ENCODE measurements around the gene HEXIM2.
A peak's percentile ranks its signal among the peaks of the same experiment; 100 is the strongest.
"Not testable (repeated sequence)": the region's sequence is repeated elsewhere in the genome, so short reads cannot be mapped to it uniquely, and the experiment has no call there.

HEXIM2 gene

GRCh38 chr17:45197108-45197507, 35.4 kb downstream of the HEXIM2 start:
- in situ Hi-C loops (cut with MboI; ENCODE audit: low pct_unique_long_range_greater_than_20kb, low sequenced_read_pairs, unreplicated experiment), result loop anchor here (5.0 kb wide), 1 partner anchor 60 kb away; the partner anchor contains the start of gene ACBD4

DNA sequence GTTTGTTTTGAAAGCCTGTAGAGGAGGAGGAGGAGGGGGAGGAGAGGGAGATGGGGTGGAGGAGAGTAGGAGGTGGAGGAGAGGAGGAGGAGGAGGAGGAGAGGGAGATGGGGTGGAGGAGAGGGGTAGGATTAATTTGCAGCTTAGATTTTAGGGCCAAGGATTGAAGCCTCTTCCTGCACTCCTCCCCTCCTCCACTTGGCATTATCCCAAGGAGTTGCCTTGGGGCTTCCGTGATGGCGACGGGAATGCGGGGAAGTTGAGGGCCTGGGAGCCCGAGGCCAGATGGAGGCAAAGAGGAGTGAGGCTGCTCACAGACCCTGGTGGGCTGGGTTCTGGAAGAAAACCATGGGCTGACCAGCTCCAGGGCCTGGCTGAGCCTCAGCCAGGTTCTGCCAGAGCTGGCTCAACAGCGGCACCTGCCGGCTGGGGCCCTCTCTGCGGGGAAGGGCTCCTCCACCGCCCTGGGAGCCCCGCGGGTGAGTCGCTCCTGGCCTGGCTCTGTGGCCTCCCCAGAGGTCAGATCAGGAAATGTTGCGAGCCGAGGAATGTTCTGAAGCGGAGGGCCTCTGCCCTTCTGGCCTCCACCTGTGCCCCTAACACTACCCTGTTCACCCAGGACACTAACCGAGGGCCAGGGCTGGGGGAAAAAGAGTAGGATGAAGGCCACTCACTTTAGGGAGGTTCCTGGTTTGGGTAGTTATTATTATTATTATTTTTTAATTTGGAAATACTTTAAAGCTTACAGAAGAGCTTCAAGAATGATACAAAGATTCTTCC, 36.1 kb downstream of the HEXIM2 start:
- in situ Hi-C loops (cut with MboI; ENCODE audit: low pct_unique_long_range_greater_than_20kb, low sequenced_read_pairs, unreplicated experiment), result loop anchor here (5.0 kb wide), 1 partner anchor 60 kb away; the partner anchor contains the start of gene ACBD4
- peak; percentile 99 for TF ChIP-seq CTCF (IDR thresholded peaks at IDR 0.05; ENCODE audit: extremely low read depth, insufficient read depth, missing control alignments)

More at GRCh38 chr17:45197108-45197507, 35.4 kb downstream of the HEXIM2 start:
- no peak for DNase-seq (ENCODE audit: low spot score)
- TF ChIP-seq CTCF (IDR thresholded peaks at IDR 0.05; ENCODE audit: extremely low read depth, insufficient read depth, missing control alignments), result no peak

GRCh38 chr17:45200701-45201100, 39.0 kb downstream of the HEXIM2 start:
- no peak for TF ChIP-seq CTCF (IDR thresholded peaks at IDR 0.05; ENCODE audit: extremely low read depth, insufficient read depth, missing control alignments)
- in situ Hi-C loops (cut with MboI; ENCODE audit: low pct_unique_long_range_greater_than_20kb, low sequenced_read_pairs, unreplicated experiment), result no loop called here
- no peak for DNase-seq (ENCODE audit: low spot score)

More for the DNA sequence above, 36.1 kb downstream of the HEXIM2 start:
- DNase-seq (ENCODE audit: low spot score), result peak; percentile 85

GRCh38 chr17:45201457-45201856, 39.8 kb downstream of the HEXIM2 start:
- no peak for DNase-seq (ENCODE audit: low spot score)
- in situ Hi-C loops (cut with MboI; ENCODE audit: low pct_unique_long_range_greater_than_20kb, low sequenced_read_pairs, unreplicated experiment), result no loop called here
- TF ChIP-seq CTCF (IDR thresholded peaks at IDR 0.05; ENCODE audit: extremely low read depth, insufficient read depth, missing control alignments), result no peak

DNA sequence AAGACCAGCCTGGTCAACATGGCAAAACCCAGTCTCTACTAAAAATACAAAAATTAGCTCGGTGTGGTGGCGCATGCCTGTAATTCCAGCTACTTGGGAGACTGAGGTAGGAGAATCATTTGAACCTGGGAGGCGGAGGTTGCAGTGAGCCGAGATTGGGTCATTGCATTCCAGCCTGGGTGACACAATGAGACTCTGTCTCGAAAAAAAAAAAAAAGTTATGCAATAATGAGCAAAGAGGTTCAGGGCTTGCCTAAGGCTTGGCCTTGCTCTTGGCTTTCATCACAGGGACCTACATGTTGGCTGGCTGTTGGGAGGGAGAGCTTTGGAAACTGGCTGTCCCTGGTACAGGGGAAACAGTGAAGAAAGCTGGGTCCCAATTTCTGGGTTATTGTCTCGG, 40.2 kb downstream of the HEXIM2 start:
- in situ Hi-C loops (cut with MboI; ENCODE audit: low pct_unique_long_range_greater_than_20kb, low sequenced_read_pairs, unreplicated experiment); DNase-seq (ENCODE audit: low spot score): not testable (repeated sequence)

DNA sequence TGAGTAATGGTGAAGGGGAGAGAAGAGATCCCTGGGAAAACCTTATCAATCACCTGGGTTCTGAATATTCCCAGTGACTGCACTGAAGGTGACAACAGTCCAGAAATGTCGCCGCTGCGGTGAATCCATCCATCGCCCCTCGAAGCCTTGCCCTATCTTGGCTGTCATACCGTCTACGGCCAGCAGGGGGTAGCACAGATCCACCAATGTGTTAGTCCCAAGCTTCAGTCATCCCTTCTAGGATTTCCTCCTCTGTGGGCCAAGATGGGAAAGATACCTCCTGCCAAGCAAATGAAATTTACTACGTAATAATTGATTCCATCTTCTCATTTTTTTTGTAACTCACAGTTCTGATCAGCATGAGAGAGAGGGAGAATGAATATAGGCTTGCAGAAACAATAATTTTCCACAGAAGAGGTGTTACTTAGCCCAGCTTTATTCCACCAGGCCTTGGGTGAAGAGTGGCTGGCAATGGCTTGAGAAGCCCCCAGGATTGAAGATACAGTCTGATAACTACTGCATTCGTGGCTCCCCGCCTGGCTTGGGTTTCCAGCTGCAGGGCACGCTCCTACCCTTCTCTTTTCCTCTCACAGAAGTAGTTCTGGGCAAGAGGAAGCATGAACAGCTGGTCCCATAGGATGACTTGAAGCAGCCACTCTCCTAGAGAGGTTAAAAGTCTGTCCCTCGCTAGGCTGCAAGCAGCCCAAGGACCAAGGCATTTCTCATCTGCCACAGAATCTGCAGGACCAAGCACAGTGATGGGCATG, 57.4 kb downstream of the HEXIM2 start:
- DNase-seq (ENCODE audit: low spot score), result peak; percentile 79
- TF ChIP-seq CTCF (IDR thresholded peaks at IDR 0.05; ENCODE audit: extremely low read depth, insufficient read depth, missing control alignments), result peak; percentile 95
- in situ Hi-C loops (cut with MboI; ENCODE audit: low pct_unique_long_range_greater_than_20kb, low sequenced_read_pairs, unreplicated experiment), result no loop called here

Data from GM13977 (cell line).